NCI-H2227 treated with DMSO at 0.1 percent for 48 hours (cell line): ENCODE results near the gene SARNP.
"Not testable (repeated sequence)": the region's sequence is repeated elsewhere in the genome, so short reads cannot be mapped to it uniquely, and the experiment has no call there.

Experiments
- DNase-seq: peaks from one replicate; lab custom pipeline; 2025; lab: John Stamatoyannopoulos, UW

The SARNP gene

GRCh38 chr12:55839345-55840140 is 22.0 kb upstream of the SARNP start:
- no peak for DNase-seq

DNA sequence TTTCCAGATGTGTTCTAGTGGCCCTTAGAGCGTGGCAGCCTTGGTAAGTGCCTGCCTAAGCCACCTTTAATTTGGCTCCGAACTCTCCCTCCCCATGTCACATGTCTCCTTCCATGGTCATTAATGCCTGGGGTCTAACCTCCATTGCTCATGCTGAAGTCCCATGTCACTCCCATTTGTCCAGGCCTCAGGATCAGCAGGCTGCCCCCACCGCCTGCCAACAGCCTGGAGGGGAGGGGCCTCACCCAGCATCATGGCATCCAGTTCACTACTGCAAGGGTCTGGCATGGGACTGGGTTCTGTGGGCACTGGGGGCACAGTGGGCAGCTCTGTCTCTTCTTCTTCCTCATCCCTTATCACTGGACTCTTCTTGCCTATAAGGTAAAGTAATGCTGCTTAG is 20.8 kb upstream of the SARNP start:
- no peak for DNase-seq

DNA sequence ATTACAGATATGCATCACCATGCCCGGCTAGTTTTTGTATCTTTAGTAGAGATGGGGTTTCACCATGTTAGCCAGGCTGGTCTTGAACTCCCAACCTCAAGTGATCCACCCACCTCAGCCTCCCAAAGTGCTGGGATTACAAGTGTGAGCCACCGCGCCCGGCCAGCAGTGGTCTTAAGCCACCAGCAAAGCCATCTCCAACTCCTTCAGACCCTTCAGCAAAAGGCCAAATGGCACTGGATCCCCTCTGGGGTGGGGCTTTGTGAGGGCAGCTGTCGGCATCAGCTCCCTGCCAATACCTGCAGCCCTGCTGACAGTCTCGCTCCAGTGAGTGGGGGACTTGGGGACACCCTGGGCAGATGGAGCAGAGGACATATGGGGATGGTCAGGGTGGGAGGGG is 16.9 kb upstream of the SARNP start:
- not testable (repeated sequence) for DNase-seq

GRCh38 chr12:55833056-55833455 is 15.5 kb upstream of the SARNP start:
- DNase-seq: no peak

- DNase-seq: no peak
Measured at GRCh38 chr12:55831447-55831815, 13.9 kb upstream of the SARNP start.

GRCh38 chr12:55830601-55831446 is 13.3 kb upstream of the SARNP start:
- peak; percentile 90 for DNase-seq

- DNase-seq: no peak
Measured at GRCh38 chr12:55829967-55830600, 12.6 kb upstream of the SARNP start.

- DNase-seq: no peak
Measured at GRCh38 chr12:55828357-55828756, 10.8 kb upstream of the SARNP start.

DNA sequence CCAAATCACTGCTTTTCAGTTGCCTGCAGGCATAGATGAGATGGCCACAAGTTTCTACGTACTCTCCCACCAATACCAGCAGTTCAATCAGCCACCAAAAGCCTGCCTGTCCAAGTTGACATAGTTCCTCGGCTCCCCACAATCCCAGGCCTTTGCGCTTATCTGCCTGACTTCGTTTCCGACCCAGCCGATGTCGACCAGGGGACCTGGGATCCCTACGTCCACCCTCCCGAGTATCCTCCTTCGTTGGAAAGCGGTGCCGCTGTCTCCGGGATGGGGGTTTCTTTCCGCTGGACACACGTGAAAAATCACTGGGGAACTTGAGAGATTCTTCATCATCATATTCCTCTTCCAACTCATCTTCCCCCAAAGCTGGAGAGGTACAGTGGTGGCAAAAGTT is 10.3 kb upstream of the SARNP start:
- no peak for DNase-seq

GRCh38 chr12:55824726-55825125 is 7.2 kb upstream of the SARNP start:
- DNase-seq: no peak

GRCh38 chr12:55823419-55823818 is 5.9 kb upstream of the SARNP start:
- no peak for DNase-seq

DNA sequence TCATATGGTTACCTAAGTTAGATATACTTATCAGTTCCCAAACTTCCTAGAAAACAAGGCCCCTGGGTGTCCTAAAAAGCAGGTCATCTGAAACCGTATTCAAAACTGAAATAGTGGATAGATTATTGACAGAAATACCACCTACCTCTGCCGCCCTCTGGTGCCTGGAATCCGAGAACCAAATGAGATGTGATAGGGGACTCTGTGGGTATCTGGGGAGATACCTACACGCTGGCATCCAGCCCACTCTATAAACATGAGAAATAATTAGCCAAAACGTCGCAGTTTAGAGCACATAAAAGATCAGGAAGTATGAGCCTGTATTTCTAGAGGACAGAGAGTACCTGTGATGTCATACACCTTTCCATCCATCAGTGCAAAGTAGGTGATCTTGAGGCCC is 4.7 kb upstream of the SARNP start:
- DNase-seq: no peak

DNA sequence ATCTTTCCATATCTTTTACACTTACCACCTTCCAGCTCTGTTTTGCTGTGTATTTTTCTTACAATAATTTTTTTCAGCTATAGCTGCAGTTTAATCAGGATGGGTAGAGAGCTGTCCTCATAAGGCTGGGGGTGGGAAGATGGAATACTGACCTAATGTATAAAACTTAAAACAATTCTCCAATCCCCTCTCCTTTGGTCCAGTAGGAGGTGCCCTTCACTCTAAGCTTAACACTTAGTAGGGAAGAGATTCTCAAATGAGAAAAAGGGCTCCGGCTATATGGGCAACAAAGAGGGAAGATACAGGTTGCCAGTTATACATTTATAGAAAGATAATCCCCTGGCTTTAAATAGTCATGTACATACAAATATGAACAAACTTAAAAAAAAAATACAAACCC is 3.2 kb upstream of the SARNP start:
- no peak for DNase-seq

DNA sequence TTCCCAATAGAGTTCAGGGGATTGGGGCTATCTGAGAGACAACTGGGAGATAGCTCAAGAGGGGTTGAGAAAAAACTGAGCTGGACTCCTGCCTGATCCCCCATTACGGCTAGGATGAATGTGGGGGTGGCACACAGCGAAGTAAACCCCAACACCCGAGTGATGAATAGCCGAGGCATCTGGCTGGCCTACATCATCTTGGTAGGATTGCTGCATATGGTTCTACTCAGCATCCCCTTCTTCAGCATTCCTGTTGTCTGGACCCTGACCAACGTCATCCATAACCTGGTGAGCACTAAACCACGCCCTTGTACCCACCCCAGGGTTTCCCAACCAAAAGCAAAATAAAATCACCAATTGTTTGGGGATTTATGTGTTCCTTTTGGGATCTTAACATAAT is 1.4 kb upstream of the SARNP start:
- DNase-seq: no peak

DNA sequence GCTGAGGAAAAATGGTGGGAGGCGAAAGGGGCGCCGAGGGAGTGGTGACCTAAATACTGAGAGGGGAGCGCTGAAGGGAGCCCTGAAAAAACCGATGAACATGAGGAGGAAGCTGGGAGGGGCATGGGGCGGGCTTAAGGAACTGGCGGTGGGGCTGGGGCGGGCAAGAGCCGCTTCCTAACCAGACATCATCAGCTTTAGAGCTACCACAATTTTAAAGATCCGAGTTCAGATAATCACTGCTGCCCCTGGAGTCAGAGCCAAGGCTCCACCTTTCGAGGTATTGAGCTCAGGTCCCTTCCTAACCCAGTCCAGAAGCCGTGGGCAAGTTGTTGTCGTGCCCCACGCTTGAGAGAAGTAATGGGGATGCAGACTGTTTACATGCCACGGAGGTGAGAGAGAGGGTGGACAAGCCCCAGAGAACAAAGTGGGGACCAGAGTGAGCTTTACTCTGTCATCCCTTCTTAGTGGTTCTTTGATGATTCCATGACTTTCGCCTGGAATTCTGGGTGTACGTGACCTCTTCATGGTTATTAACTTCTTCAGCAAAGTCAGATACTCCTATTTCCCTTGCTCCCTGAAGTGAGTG is 710 bp upstream of the SARNP start:
- no peak for DNase-seq

- DNase-seq: no peak
Measured at GRCh38 chr12:55816881-55817344, 611 bp downstream of the SARNP start.

GRCh38 chr12:55815473-55815872 is 2.1 kb downstream of the SARNP start:
- no peak for DNase-seq

DNA sequence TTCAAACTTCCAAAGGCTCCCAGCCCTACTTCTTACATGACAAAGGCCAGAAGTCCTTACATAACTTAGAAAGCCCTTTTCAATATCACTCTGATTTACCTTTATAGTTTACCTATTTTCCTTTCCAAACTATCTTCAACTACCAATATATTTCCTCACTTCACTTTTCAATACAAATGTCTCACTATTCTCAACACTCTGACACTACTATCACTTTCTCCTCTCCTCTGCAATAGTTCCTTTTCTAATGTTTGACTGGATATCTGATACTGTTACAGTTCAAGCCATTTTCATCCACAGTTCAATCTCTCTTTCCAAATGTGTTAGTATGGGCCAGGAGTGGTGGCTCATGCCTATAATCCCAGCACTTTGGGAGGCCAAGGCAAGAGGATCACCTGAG is 3.3 kb downstream of the SARNP start:
- DNase-seq: no peak

DNA sequence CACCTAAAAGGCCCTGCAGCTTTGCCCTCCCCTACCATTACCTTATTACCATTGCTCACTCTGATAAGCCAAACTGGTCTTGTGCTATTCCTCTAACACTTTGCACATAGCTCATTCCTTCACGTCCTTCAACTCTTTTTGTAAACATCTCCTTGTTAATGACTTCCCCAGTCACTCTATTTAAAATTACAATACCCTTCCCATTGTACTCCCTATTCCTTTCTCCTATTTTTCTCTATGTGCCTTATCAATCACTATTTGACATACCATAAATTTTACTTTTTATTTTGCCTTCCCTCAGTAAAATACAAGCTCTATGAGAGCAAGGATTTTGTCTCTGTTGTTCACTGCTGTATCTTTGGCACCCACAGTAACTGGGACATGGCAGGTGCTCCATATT is 5.4 kb downstream of the SARNP start:
- DNase-seq: no peak

GRCh38 chr12:55809274-55809673 is 8.2 kb downstream of the SARNP start:
- DNase-seq: no peak

DNA sequence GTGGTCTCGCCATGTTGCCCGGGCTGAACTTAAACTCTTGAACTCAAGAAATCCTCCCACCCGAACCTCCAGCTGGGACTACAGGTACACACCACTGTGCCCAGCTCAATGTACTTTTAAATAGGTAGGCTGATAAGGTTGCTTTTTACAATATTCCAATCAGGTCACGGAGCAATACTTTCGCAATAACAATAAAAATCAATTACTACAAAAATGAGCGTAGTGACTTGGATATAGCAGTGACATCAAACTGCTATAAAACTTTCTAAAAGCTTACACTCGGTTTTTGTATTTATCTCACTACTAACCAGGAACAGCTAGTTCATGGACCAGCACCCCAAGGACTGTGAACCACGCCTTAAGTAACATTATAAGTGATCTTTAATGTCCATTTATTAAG is 10.5 kb downstream of the SARNP start:
- DNase-seq: no peak

- DNase-seq: no peak
Measured at GRCh38 chr12:55797550-55797949, 20.0 kb downstream of the SARNP start.
